K562 (cell line): ENCODE measurements around the gene ERCC2. TPM values are rescaled to one million over a fixed set of nuclear protein-coding genes. Genes with fewer than 3 reads are reported as not detected.

Experiments used
- ADNP ChIP-seq: fragments of 200-800 bp; sonication (Bioruptor generic); IDR thresholded peaks from 2 replicates; pipeline ENCODE4 v1.6.1; 2016; ENCODE audit warnings: missing genetic modification characterization, missing compliant biosample characterization
- ARID1B ChIP-seq: fragments of 450-650 bp; IDR thresholded peaks from 2 replicates; pipeline ENCODE4 v1.6.1; 2016; ENCODE audit warnings: antibody characterized with exemption, mild to moderate bottlenecking, inconsistent platforms
- ASH1L ChIP-seq: fragments of 450-650 bp; IDR thresholded peaks from 2 replicates; pipeline ENCODE4 v1.6.1; 2018; ENCODE audit warnings: borderline replicate concordance, mild to moderate bottlenecking, low read depth; ENCODE audit not compliant: partially characterized antibody
- BRCA1 ChIP-seq, 2 experiments: fragments of 450-650 bp in 1 of 2; sonication (generic) in 1 of 2; formaldehyde crosslinking in 1 of 2; IDR thresholded peaks; 2 replicates each; pipeline versions ENCODE4 v1.5.0 to v1.6.1; 2017 to 2020; ENCODE audit warnings: mild to moderate bottlenecking in 1 of 2, missing genetic modification reagents in 1 of 2
- CBFA2T2 ChIP-seq: fragments of 450-650 bp; conservative IDR thresholded peaks from 2 replicates; pipeline ENCODE4 v1.6.1; 2017; ENCODE audit warnings: mild to moderate bottlenecking
- CBX3 ChIP-seq, 2 experiments: IDR thresholded peaks; 1 replicate in 1 of 2; 2 replicates in 1 of 2; pipeline ENCODE4 v1.6.1; 2012; ENCODE audit warnings: inconsistent platforms in 2 of 2, low read length in 2 of 2, borderline replicate concordance in 1 of 2, control low read depth in 1 of 2
- CBX8 ChIP-seq: fragments of 200-600 bp; sonication (generic); IDR thresholded peaks from 2 replicates; pipeline ENCODE4 v1.6.1; 2012; ENCODE audit warnings: borderline replicate concordance, mixed run types, low read depth, mild to moderate bottlenecking, moderate library complexity, mixed read lengths, low read length, control low read depth, inconsistent platforms; ENCODE audit not compliant: poor library complexity, severe bottlenecking; ENCODE audit errors: extremely low read depth
- FOXK2 ChIP-seq, 2 experiments: fragments of 450-650 bp; IDR thresholded peaks in 1 of 2; conservative IDR thresholded peaks in 1 of 2; 2 replicates each; pipeline ENCODE4 v1.6.1; 2016; ENCODE audit warnings: low read depth in 2 of 2, mild to moderate bottlenecking in 1 of 2
- HDAC2 ChIP-seq: fragments of 450-650 bp; IDR thresholded peaks from 2 replicates; pipeline ENCODE4 v1.6.1; 2016; ENCODE audit warnings: mild to moderate bottlenecking
- MAFK ChIP-seq: IDR thresholded peaks from 2 replicates; pipeline ENCODE4 v1.6.1; 2011; ENCODE audit warnings: low read length, improper control_type of control experiment
- NR1H2 ChIP-seq: sonication (generic); formaldehyde crosslinking; IDR thresholded peaks from 2 replicates; pipeline ENCODE4 v1.4.0; 2020; ENCODE audit warnings: mild to moderate bottlenecking, missing genetic modification reagents
- PHF20 ChIP-seq: fragments of 450-650 bp; IDR thresholded peaks from 2 replicates; pipeline ENCODE4 v1.6.1; 2018; ENCODE audit not compliant: partially characterized antibody
- SLC30A9 ChIP-seq: fragments of 250-450 bp; sonication (Bioruptor Pico); IDR thresholded peaks from 2 replicates; pipeline ENCODE4 v1.8.0; 2022; ENCODE audit warnings: mild to moderate bottlenecking, moderate library complexity
- SMARCA5 ChIP-seq: fragments of 450-650 bp; IDR thresholded peaks from 2 replicates; pipeline ENCODE4 v1.6.1; 2016
- TAL1 ChIP-seq: fragments of 450-650 bp; IDR thresholded peaks from 2 replicates; pipeline ENCODE4 v1.6.1; 2016; ENCODE audit warnings: mild to moderate bottlenecking
- TEAD4 ChIP-seq, 2 experiments: sonication (generic) in 1 of 2; formaldehyde crosslinking in 1 of 2; IDR thresholded peaks; 2 replicates each; pipeline versions ENCODE4 v1.6.1 to v1.8.0; 2012 to 2022; ENCODE audit warnings: borderline replicate concordance in 1 of 2, inconsistent platforms in 1 of 2, low read length in 1 of 2, mild to moderate bottlenecking in 1 of 2, missing genetic modification reagents in 1 of 2
- ZNF121 ChIP-seq: sonication (generic); formaldehyde crosslinking; conservative IDR thresholded peaks from 2 replicates; pipeline ENCODE4 v1.8.0; 2022; ENCODE audit warnings: missing genetic modification reagents
- ZNF431 ChIP-seq: sonication (generic); formaldehyde crosslinking; IDR thresholded peaks from 2 replicates; pipeline ENCODE4 v1.8.0; 2022; ENCODE audit warnings: mild to moderate bottlenecking, missing genetic modification reagents
- ZNF583 ChIP-seq: fragments of 250-450 bp; sonication (Bioruptor Pico); IDR thresholded peaks from 2 replicates; pipeline ENCODE4 v1.4.0; 2020
- polyA plus RNA-seq, 8 experiments: library from polyadenylated mRNA; depleted of rRNA in 4 of 8; stranded (reverse) in 5 of 8; unstranded in 3 of 8; fragments of >200 nt; fragmentation: Nextera tagmentation in 2 of 8; fragmentation: Illumina TruSeq in 1 of 8; extraction: Ambion mirVana in 2 of 8; extraction: Trizol in 1 of 8; gene quantifications; 2 replicates each; pipeline versions ENCODE4 v1.2.1 to v1.2.3, GENCODE V29; 2011 to 2014; ENCODE audit warnings: inconsistent platforms in 1 of 8, missing spikeins in 1 of 8
- total RNA-seq, 7 experiments: library from RNA; depleted of rRNA in 6 of 7; stranded (reverse); fragments of >200 nt in 6 of 7; fragmentation: Illumina TruSeq in 2 of 7; extraction: Trizol in 2 of 7; gene quantifications; 2 replicates each; pipeline versions ENCODE4 v1.2.1 to v1.2.3, GENCODE V29; 2011 to 2021; ENCODE audit warnings: low replicate concordance in 1 of 7
- TF ChIP-seq, protein P1 (sequence below): sonication (generic); formaldehyde crosslinking; IDR thresholded peaks from 2 replicates; pipeline ENCODE4 v1.9.0; 2022; ENCODE audit warnings: mild to moderate bottlenecking, missing genetic modification reagents

ERCC2 gene
- total and polyA plus RNA-seq, 9 of the 15 experiments (the other 6 are each of a cell fraction or from before 2014, with no cell fraction given): 2.2 to 55.9 (median 23.4) TPM

DNA sequence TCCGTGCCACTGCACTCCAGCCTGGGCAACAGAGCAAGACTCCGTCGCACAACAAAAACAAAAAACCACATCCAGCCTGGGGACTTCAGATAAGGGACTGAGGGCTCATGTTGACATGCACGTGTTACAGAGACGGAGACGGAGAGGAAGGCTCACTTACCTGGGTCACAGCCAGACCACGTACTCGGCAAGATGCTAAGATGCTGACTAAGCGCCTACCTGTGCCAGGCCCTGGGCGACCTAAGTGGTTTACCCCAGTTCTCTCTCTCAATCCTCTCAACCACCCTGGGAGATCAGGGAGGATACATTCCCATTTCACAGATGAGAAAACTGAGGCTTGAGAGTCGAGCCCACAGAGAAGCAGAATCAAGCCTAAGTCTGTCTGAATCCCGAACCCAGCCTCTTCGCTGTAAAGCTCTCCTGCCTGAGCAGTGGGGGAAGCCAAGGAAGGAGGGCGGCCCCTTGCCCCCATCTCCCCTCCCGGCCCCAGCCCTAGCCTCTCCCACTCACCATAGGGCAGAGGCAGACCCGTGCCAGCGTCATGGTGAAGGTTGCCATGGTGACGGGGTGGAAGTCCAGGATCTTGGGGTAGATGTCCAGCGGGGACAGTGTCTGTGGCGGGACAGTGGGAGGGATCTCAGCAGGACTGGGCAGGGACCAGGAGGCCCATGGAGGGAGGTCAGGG, 13.5 kb downstream of the ERCC2 start (continued):
- TF ChIP-seq ASH1L: no peak
- TF ChIP-seq ARID1B: peak; percentile 67
- peak; percentile 48; the same call in 1 of the 2 replicates for TF ChIP-seq SMARCA5
- no peak for TF ChIP-seq SLC30A9 (CRISPR knock-in tag)
- TF ChIP-seq TEAD4 (IDR thresholded peaks at IDR 0.05; ENCODE audit: low read length): peak; percentile 35
- no peak for TF ChIP-seq TEAD4 (CRISPR knock-in tag; IDR thresholded peaks at IDR 0.05; ENCODE audit: borderline replicate concordance)
- TF ChIP-seq ADNP (tag): peak; percentile 95
- TF ChIP-seq CBX8: no peak
- peak; percentile 78 for TF ChIP-seq ZNF431 (CRISPR knock-in tag)
- TF ChIP-seq ZNF583 (CRISPR knock-in tag): no peak
- TF ChIP-seq CBX3 (IDR thresholded peaks at IDR 0.05; ENCODE audit: borderline replicate concordance in 1 of 2, low read length in 2 of 2): peak in 1 of 2 experiments; percentile 46; a peak in 1 of 3 replicates
- peak; percentile 31 for TF ChIP-seq PHF20
- TF ChIP-seq FOXK2 (conservative IDR thresholded peaks at IDR 0.05 in 1 of 2, IDR thresholded peaks at IDR 0.05 in 1 of 2; ENCODE audit: low read depth in 2 of 2): 0 out of 4 replicates have a peak, but pooled peaks of 1 of the 2 experiments have one; percentile 25
- TF ChIP-seq CBFA2T2: peak; percentile 33; the same call in 1 of the 2 replicates
- peak; percentile 28; the same call in 1 of the 2 replicates for TF ChIP-seq MAFK
- no peak for TF ChIP-seq BRCA1 (IDR thresholded peaks at IDR 0.05)
- TF ChIP-seq BRCA1 (CRISPR knock-in tag; IDR thresholded peaks at IDR 0.05): 0 out of 2 replicates have a peak, but pooled peaks have one; percentile 32
- TF ChIP-seq, protein P1, sequence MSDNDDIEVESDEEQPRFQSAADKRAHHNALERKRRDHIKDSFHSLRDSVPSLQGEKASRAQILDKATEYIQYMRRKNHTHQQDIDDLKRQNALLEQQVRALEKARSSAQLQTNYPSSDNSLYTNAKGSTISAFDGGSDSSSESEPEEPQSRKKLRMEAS (CRISPR knock-in tag): peak; percentile 34
- peak; percentile 32 for TF ChIP-seq TAL1
- peak; percentile 61; the same call in 1 of the 2 replicates for TF ChIP-seq HDAC2
- peak; percentile 97 for TF ChIP-seq ZNF121 (CRISPR knock-in tag)
- no peak for TF ChIP-seq NR1H2
